ENCODE data around the gene DCTN5.

DNA sequence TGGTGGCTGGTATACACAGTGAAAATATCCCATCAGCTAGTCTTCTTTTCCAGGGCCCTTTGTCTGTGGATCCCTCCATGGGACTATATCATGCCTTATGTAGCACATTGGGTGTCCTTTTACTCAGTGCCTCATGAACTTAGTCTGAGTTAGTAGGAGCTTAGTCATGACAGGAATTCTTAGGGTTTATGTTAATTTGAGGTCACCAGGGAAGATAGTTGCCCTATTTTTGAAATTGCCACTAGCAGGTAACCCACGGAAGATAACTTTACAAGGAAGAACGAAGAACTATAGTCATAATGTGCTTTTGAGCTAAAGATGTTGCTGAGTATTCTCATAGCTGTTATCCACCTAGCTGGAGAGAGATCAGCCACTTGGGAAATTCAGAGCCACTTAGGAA lies 22.7 kb downstream of the DCTN5 start:
- no peak for TF ChIP-seq REST (IDR thresholded peaks at IDR 0.05; ENCODE audit: insufficient read depth in 1 of 2, low read depth in 2 of 2, low read length in 2 of 2)
- TF ChIP-seq POLR2AphosphoS5 (IDR thresholded peaks at IDR 0.05; ENCODE audit: low read depth, low read length) = no peak

Measured in PFSK-1 (cell line).